Brain pericyte (primary cell): ENCODE data around the gene TKTL1.

Experiments
- DNase-seq: peaks from one replicate; pipeline ENCODE4 v3.0.0-alpha.2; 2012; ENCODE audit warnings: low read depth, low spot score

TKTL1 gene

GRCh38 chrX:154360155-154360713, 64.6 kb downstream of the TKTL1 start:
- DNase-seq = no peak

DNA sequence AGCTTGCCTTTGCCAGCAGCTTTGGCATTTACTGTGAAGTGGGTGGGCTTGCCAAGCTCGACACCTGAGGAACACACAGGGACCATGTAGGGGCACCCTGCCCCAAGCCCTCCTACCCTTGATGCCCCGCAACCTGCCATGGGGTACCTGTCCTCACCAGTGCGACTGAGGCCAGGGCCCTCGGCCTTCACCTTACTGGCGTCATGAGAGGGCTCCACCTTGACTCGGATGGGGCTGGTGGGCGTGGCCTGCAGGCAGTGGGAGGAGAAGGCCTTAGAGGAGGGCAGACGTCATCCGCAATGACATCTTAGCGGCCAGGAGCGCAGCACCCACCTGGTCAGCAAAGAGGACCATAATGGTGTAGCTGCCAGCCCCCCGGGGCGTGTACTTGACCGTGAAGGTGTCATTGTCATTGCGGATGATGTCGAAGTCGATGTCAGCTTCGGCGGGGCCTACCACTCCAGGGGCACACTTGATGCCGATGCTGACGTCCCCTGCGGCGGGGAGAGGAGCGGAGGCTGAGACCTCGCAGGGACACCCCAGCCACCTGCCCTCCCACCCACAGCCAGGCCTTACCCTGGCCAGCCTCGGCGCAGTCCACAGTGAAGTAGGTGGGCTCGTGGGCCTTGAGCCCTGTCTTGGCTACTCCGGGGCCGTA, 66.6 kb downstream of the TKTL1 start:
- no peak for DNase-seq

- DNase-seq = no peak
Measured at GRCh38 chrX:154363706-154364439, 68.3 kb downstream of the TKTL1 start.

DNA sequence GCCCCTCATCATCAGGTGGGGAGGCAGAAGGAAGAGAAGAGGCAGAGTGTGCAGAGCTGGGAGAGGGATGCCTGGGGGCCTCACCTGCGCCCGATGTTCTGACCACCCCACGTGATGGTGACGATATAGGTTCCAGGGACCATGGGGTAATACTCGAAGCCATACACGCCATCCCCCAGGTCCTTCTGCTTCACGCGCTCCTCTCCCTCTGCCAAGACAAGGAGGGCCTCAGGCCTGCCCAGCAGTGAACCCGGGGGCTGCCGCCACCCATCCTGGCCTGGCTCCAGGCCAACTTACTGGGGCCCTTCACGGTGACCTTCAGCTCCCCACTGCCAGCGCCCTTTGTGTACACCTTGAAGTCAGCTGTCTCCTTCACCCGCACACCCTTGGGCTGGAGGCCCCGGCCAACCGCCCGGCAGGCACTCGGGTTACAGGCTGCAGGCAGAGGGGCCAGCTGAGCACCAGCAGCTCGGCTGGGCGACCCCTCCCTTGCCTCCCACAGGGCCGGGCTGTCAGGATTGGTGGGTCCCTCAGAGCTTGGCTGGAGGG, 69.5 kb downstream of the TKTL1 start:
- DNase-seq = no peak

DNA sequence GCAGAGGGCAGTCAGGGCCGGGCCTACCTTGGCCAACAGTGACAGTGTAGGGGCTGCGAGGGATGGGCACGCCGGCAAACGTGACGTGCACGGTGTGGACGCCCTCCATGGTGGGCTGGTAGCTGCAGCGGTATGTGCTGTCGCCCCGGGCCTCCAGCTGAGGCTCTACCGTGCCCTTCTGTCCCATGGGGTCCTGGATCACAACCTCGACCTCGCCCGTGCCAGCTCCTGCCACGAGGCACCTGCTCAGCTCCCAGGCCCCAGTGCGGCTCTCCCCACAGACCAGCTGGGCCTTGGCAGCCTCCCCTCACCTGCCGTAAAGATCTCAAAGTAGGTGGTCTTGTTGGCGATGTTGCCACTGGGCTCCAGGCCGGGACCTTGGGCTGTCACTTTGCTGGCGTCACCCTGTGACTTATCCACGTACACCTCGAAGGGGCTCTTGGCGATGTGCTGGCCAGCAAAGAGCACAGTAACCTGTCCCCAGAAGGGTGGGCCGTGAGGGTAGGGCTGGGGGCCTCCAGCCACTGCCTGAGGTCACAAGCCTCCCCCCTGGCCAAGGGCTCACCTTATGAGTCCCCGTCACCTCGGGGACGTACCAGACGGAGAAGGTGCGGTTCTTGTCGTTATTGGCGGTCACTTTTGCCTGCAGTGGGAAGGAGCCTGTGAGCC, 70.5 kb downstream of the TKTL1 start:
- no peak for DNase-seq

- no peak for DNase-seq
Measured at GRCh38 chrX:154366666-154367055, 71.1 kb downstream of the TKTL1 start.

DNA sequence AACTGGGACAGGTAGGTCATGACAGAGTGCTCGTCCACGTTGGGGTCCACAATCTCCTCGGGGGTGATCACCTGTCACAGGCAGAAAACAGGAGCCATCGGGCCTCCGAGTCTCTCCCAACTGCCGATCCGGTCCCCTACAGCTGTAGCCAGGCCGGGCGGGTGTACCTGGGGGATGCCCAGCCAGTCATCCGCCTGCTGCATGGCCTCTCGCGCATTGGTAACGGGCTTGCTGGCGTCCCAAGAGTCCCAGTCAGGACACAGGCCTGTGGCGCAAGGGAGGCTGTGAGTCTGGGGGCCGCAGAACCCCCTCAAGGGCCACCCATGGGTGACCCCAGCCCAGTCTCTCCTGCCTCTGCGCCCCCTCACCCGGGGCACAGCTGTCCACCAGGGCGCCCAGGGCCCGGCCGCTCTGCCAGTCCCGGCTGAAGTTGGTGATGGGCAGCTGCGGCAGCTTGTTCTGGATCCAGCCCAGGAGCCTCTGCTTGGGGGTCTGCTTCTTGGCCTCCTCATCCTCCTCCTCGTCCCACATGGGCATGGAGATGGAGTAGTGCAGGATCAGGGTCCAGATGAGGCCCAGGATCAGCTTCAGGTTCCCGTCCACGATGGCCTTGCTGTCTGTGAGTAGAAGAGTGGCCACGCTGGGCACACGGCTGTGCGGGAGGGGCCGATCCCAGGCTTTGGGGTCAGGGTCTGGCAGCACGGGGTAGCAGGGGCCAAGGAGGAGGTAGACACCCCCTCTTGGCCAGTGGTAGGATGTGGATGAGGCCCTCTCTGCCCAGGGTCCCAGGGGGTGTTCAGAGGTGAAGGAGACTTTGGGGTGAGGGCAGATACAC, 72.1 kb downstream of the TKTL1 start:
- DNase-seq = no peak

DNA sequence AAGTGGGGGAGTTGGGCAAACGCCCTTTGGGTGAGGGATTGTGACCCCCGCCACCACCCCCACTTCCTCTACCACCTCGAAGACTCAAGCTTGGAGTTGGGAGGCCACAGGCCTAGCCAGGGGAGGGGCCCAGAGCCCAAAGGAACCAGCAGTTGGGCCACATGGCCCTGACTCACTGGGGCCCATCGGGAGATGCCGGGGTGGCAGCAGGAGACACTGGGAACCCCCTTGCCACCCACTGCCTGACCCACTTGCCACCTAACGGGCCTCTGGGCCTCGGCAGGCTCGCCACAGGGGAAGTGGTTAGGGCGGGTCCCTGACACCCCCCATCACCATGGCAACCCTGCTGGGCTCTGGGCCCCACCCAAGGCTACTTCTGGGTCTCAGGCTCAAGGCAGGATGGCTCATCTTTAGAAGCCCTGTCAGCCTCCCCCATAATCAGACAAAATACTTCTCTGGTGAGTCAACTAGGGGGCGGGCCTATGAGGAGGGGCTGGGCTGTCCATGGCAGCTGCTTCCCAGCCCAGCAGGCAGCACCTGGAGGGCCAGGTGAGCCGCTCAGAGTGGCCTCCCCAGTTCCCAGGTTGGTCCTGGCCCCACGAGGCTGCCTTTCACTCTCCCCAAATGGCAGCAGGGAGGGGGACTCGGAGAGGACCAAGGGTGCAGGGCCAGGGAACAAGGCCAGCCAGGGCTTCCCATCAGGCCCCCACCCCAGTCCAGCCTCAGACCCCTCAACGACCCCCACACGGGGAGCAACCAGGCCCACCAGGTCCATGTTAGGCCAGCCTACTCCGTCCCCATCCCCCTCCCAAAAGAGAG, 73.2 kb downstream of the TKTL1 start:
- DNase-seq = no peak

DNA sequence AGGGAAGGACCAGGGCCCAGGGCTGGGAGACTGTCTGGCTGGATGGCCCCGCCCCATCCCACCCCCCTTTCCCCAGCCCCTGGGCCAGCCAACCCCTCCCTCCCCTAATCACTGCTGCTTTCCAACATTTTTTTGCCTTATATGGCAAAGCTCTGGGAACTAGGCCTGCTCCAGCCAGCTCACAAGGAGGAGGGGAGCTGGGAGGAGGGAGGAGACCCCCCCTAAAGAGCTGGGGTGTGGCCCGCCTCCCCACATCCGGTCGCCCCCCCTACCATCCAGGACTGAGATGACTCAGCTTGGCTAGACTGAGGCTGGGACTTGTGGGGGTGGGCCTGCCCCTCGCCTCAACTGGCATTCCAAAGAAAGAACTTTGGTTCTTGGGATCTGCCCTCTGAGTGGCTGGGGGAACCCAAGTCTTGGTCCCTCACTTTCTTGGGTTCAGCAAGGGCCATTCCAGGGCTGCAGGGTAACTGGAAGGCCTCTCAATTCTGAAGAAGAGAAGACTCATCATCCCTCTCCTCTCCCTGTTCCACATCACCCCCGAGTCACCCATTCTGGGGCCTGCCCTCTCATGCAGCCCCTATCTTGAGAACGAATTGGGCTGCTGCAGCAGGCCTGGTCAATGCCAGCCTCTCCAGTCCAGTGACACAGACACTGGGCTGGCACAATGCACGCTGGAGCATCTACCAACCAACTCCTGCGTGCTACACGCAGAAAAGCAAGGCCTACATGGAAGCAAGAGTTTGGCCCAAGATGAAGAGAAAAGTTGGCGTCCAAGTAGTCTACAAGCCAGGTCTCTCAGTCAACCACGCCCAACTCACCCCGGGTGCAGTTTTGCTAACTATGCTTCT, 74.1 kb downstream of the TKTL1 start:
- DNase-seq = peak; percentile 74

GRCh38 chrX:154370300-154371016, 74.9 kb downstream of the TKTL1 start:
- DNase-seq = no peak

DNA sequence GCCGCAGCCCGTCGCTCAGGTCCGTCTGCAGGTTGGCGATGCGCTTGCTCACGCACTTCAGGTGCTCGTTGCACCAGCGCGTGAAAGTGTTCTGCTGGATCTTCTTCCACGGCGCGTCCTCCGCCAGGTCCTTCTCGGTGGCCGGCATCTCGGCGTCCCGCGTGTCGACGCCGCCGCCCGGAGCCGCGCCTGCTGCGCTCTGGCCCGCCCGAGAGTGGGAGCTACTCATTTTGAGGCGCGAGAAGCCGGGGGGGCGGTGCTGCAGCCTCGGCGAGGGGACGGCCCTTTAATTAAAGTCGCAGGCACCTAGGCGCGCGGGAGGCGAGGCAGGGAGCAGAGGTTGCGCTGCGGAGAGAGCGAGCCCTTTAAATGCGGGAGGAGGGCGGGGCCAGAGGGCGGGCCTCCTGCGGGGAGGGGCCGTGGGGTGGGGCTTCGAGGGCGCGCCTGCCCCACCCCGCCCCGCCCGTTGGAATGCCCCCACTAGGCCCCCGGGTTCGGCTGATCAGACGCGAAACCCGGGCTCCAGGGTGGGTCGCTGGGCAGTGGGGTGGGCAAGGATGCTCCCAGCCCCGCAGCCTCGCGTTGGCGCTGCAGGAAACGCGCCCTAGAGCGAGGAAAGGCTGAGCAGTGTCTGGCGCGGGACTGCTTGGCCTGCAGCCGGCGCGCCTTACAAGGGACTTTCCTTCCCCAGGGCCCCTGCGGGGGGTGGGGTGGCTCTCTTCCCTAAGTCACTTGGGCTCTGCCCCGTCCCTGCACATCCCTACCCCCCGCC, 75.6 kb downstream of the TKTL1 start:
- DNase-seq = peak; percentile 63

DNA sequence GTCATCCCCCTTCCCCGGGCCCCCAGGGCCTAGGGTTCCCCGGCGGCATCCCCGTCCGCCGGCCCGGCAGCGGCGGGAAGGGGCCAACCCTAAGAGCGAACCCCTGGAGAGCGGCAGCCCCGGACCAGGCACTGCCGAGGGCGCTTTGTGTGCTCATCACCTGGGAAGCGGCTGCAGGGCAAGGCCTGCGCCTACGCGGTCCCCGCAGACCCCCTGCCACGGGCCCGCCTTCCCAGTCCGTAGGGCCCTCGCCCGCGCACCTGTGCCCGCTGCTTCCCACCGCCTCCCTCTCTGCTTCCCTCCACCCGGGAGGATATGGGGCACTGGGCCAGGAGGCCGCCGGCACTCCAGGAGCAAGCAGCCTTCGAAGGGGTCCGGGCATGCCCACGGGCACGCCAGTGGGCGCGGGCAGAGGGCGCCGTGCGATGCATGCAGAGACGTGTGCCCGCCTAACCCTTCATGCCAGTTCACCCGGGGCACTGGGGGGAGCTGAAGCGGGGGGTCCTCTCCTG, 76.2 kb downstream of the TKTL1 start:
- no peak for DNase-seq

DNA sequence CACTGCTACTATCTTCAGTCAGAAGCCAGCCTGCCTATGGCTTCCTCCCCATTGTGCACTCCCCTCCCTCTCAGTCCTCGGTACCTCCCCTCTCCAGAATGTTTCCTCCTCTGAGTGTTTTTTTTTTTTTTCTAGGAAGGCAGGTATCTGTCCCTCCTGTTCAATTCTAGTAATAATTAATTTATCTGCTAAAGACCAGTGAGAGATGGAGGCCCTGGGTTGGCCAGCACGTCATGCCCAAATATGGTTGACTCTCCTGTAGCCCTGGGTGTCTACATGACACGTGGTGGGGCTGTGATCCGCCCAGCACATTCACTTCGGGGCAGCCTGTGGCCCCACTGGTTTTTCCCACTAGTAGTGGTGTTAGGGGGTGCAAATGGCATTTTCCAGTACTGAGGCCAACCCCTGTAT, 77.0 kb downstream of the TKTL1 start:
- no peak for DNase-seq

DNA sequence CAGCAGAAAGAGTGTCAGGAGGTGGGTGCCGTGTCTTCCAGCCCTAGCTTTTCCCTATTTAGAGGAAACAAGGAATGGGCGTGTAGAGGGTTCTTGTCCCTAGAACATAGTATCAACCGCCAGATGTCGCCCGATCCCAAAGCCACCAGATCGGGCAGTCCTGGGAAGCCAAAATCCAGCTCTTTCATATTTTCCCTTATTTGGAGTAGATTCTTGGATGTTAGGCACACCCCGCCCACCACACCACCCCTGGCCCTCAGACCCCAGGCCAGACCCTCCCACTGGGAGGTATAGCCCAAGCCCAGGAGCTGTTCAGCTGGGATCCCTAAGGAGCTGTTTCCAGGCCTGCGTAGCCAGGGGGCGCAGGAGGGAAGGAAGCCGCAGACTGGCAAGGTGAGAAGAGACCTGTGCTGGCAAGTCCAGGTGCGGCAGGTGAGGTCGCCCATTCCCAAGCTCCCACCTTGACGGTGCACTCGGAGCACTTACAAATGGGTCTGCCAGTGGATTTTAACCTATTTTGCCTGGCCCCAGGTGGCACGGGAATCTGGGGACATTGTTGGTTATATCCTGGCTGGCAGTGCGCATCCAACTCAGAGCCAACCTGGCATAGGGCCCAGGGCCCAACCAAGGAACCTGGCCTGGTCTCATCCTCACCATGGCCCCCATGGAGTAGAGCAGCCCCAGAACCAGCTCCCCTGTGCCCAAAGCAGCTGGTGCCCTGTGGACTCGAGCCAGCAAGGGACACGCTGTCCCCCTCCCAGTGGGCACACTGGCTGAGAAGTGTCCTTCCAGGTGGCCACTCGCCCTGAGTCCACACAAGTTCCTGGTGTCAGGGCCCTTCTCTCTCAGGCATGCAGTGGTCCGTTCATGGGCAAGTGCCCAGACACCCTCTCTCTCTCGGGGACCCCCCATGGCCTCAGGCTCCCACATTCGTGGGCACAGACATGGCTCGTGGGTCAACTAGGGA, 78.0 kb downstream of the TKTL1 start:
- DNase-seq = no peak

DNA sequence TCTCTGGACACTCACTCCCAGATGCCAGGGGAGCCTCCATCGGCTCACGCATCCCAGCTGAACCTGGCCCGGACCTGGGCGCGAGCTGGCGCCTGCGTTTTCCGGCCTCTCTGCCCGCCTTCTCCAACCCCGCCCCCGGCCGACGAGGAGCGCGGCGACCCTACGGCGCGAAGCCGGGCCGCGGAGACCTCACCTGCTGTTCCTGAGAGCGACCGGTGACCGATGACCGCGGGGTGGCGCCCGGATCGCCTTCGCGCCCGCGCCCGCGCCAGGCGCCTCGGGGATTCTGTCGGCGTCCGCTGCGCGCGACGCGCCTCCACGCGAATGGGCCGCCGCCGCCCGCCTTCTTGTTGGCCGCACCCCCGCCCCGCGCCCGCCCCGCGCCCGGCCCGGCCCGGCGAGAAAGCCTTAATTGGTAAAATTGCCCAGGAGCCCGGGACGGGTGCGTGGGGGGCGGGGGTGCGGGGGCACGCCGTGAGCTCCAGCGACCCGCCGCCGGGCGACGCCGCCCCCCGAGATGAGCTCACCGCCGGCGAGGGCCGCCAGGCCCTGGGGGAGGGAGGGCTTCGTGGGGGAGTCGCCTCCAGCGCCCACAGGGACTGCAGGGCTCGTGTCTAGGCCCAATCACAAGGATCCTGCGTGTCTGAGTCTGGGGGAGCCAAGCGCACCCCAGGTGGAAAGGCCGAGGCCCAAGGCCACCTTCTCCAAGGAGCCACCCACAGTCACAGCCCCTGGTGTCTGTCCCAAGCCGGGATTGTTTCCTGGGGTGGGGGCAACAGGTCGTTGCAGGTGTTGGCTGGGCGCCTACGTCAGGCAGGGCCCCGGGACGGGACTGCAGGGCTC, 78.9 kb downstream of the TKTL1 start, which contains the start of gene FLNA:
TSS of gene FLNA (minus strand) at position 322 of the 843 bp plus-strand sequence. CDS start 3,389 bp downstream, outside the sequence.
- no peak for DNase-seq

- no peak for DNase-seq
Measured at GRCh38 chrX:154375156-154375504, 79.5 kb downstream of the TKTL1 start.
